Retina (tissue), 1 donor: ENCODE measurements around the gene SELENON.

Source experiments
- DNase-seq: peaks from one replicate; pipeline ENCODE4 v3.0.0-alpha.2; 2016

Gene SELENON

DNA sequence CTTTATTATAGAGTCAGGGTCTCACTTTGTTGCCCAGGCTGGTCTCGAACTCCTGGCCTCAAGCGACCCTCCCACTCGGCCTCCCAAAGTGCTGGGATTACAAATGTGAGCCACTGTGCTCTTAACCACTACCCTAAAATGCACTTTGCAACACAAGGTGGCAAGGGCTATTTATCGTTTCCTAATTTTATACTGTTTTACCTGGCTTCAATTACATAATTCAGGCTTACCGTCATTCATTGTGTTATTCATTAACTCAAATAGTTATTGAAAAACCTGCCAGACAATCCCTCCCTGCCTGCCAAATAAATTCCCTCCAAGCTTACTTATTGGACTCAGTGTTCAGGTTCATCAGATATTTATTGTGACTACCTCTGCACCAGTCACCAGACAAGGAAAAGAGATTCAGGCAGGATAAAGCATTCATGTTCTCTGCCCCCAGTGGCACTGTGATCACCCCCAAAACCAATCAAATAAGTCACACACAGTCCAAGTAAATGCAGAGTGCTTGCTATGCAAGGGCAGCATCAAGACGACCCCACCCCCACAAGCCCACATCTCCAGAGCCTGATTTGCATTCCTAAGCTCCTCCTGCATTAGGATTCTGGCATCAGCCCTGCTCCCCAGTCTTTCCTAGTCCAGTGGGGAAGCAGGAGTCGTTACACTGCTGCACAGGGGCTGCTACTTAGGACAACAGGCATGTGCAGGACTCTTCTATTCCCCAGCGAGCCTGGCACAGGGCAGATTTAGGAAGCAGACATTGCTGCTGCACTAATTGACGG is 67.4 kb downstream of the SELENON start:
- no peak for DNase-seq
